Retinal pigment epithelial cell (primary cell): ENCODE data around the gene ADAMTS14.

Experiments
- DNase-seq: peaks from one replicate; pipeline ENCODE4 v3.0.0-alpha.2; 2010; ENCODE audit warnings: low read depth
- H3K4me3 ChIP-seq: 2 replicates; pipeline ENCODE4 v1.5.1; 2011; ENCODE audit warnings: mild to moderate bottlenecking, low read length, control low read depth, moderate library complexity
- CTCF ChIP-seq: conservative IDR thresholded peaks from 2 replicates; pipeline ENCODE4 v1.5.1; 2011; ENCODE audit warnings: low read depth, low read length, control low read depth, inconsistent platforms

Gene ADAMTS14

GRCh38 chr10:70726909-70727495 lies 54.7 kb downstream of the ADAMTS14 start:
- TF ChIP-seq CTCF: no peak
- H3K4me3 ChIP-seq: no peak overlapping the region
- DNase-seq: no peak

GRCh38 chr10:70728328-70728727 lies 56.0 kb downstream of the ADAMTS14 start:
- DNase-seq: no peak
- H3K4me3 ChIP-seq: no peak overlapping the region
- no peak for TF ChIP-seq CTCF

- DNase-seq: no peak
- TF ChIP-seq CTCF: no peak
- no peak overlapping the region for H3K4me3 ChIP-seq
These were observed 57.6 kb downstream of the ADAMTS14 start for GRCh38 chr10:70729763-70730357.

- DNase-seq: no peak
- no peak for TF ChIP-seq CTCF
- H3K4me3 ChIP-seq: no peak overlapping the region
These were observed 58.6 kb downstream of the ADAMTS14 start for GRCh38 chr10:70730955-70731354.

- DNase-seq: no peak
- no peak for TF ChIP-seq CTCF
- H3K4me3 ChIP-seq: no peak overlapping the region
These were observed 60.3 kb downstream of the ADAMTS14 start for GRCh38 chr10:70732569-70732968.

- TF ChIP-seq CTCF: no peak
- DNase-seq: no peak
- H3K4me3 ChIP-seq: no peak overlapping the region
These were observed 60.7 kb downstream of the ADAMTS14 start for GRCh38 chr10:70733051-70733450.

- TF ChIP-seq CTCF: no peak
- H3K4me3 ChIP-seq: no peak overlapping the region
These were observed 62.9 kb downstream of the ADAMTS14 start for GRCh38 chr10:70735161-70735560.

More at GRCh38 chr10:70735161-70735560, 62.9 kb downstream of the ADAMTS14 start:
- DNase-seq: no peak
